ENCODE data around the gene TSPAN12. TPM values are rescaled to one million over a fixed set of nuclear protein-coding genes. Genes with fewer than 3 reads are reported as not detected.

Gene TSPAN12
- polyA plus RNA-seq, 1 donor (not counting 4 experiments of a cell fraction or from before 2014, with no cell fraction given) = 0.47 TPM

GRCh38 chr7:120742372-120742771, 115.6 kb downstream of the TSPAN12 start:
- Histone ChIP-seq H3K4me3 (ENCODE audit: control insufficient read depth in 2 of 3, extremely low read depth in 1 of 3, insufficient read depth in 2 of 3, low read depth in 1 of 3, low read length in 3 of 3) (no peak overlapping the region), H3K4me2 (ENCODE audit: control insufficient read depth, extremely low read depth, insufficient read depth, low read depth, low read length) (no peak overlapping the region), H3K9ac (ENCODE audit: control insufficient read depth, extremely low read depth, insufficient read depth, low read length) (no peak overlapping the region), H3K79me2 (ENCODE audit: control insufficient read depth, insufficient read depth, low read length) (no peaks in the 10 kb centered on the region), H3K36me3 (ENCODE audit: control insufficient read depth in 2 of 2, extremely low read depth in 1 of 2, insufficient read depth in 2 of 2, low read length in 2 of 2) (no peaks in the 10 kb centered on the region), H2AFZ (ENCODE audit: control insufficient read depth, low read length) (no peak overlapping the region), H3K4me1 (ENCODE audit: control insufficient read depth, extremely low read depth, insufficient read depth, low read length) (no peaks in the 10 kb centered on the region), H3K9me1 (ENCODE audit: control insufficient read depth, extremely low read depth, insufficient read depth, low read length) (no peaks in the 10 kb centered on the region), H3K27ac (ENCODE audit: control insufficient read depth, insufficient read depth, low read length) (no peak overlapping the region), H4K20me1 (ENCODE audit: control insufficient read depth, extremely low read depth, insufficient read depth, low read length) (no peaks in the 10 kb centered on the region), H3K9me3 (ENCODE audit: control insufficient read depth, low read depth, low read length) (no peaks in the 10 kb centered on the region), H3K27me3 (ENCODE audit: control insufficient read depth, extremely low read depth, insufficient read depth, low read length) (no peaks in the 10 kb centered on the region)
- DNase-seq (ENCODE audit: low read depth, low spot score) = no peak
- dilution Hi-C loops (cut with MboI; ENCODE audit: extremely low pct_ligation_motif_present, low sequenced_read_pairs) = no loop called here
- TF ChIP-seq EZH2 (IDR thresholded peaks at IDR 0.05; ENCODE audit: low read length) (no peak), CTCF (optimal IDR thresholded peaks at IDR 0.05 in 1 of 3, IDR thresholded peaks at IDR 0.05 in 1 of 3, conservative IDR thresholded peaks at IDR 0.05 in 1 of 3; ENCODE audit: extremely low read depth in 1 of 3, insufficient read depth in 2 of 3, low read length in 3 of 3) (no peak)
- FAIRE-seq = no peak

- Histone ChIP-seq H3K4me2 (ENCODE audit: control insufficient read depth, extremely low read depth, insufficient read depth, low read depth, low read length) (no peak overlapping the region), H3K27ac (ENCODE audit: control insufficient read depth, insufficient read depth, low read length) (no peak overlapping the region), H3K4me3 (ENCODE audit: control insufficient read depth in 2 of 3, extremely low read depth in 1 of 3, insufficient read depth in 2 of 3, low read depth in 1 of 3, low read length in 3 of 3) (no peak overlapping the region), H3K9ac (ENCODE audit: control insufficient read depth, extremely low read depth, insufficient read depth, low read length) (no peak overlapping the region), H3K27me3 (ENCODE audit: control insufficient read depth, extremely low read depth, insufficient read depth, low read length) (no peaks in the 10 kb centered on the region), H2AFZ (ENCODE audit: control insufficient read depth, low read length) (no peak overlapping the region), H3K36me3 (ENCODE audit: control insufficient read depth in 2 of 2, extremely low read depth in 1 of 2, insufficient read depth in 2 of 2, low read length in 2 of 2) (no peaks in the 10 kb centered on the region), H3K4me1 (ENCODE audit: control insufficient read depth, extremely low read depth, insufficient read depth, low read length) (no peaks in the 10 kb centered on the region), H4K20me1 (ENCODE audit: control insufficient read depth, extremely low read depth, insufficient read depth, low read length) (no peaks in the 10 kb centered on the region), H3K9me3 (ENCODE audit: control insufficient read depth, low read depth, low read length) (no peaks in the 10 kb centered on the region), H3K79me2 (ENCODE audit: control insufficient read depth, insufficient read depth, low read length) (no peaks in the 10 kb centered on the region), H3K9me1 (ENCODE audit: control insufficient read depth, extremely low read depth, insufficient read depth, low read length) (no peaks in the 10 kb centered on the region)
- dilution Hi-C loops (cut with MboI; ENCODE audit: extremely low pct_ligation_motif_present, low sequenced_read_pairs) = no loop called here
- DNase-seq (ENCODE audit: low read depth, low spot score) = no peak
- TF ChIP-seq CTCF (optimal IDR thresholded peaks at IDR 0.05 in 1 of 3, IDR thresholded peaks at IDR 0.05 in 1 of 3, conservative IDR thresholded peaks at IDR 0.05 in 1 of 3; ENCODE audit: extremely low read depth in 1 of 3, insufficient read depth in 2 of 3, low read length in 3 of 3) (no peak), EZH2 (IDR thresholded peaks at IDR 0.05; ENCODE audit: low read length) (no peak)
- no peak for FAIRE-seq
These were observed 116.4 kb downstream of the TSPAN12 start for GRCh38 chr7:120741371-120742042.
